Smooth muscle cell (in vitro differentiated cells): ENCODE data around the gene MNT. TPM values are rescaled to one million over a fixed set of nuclear protein-coding genes. Genes with fewer than 3 reads are reported as not detected.
A peak's percentile ranks its signal among the peaks of the same experiment; 100 is the strongest.

ENCODE experiments used
- DNase-seq: peaks from one replicate; lab custom pipeline; 2025; ENCODE audit not compliant: unreplicated experiment; lab: John Stamatoyannopoulos, UW
- H2AFZ ChIP-seq: fragments of 200-600 bp; sonication (generic); 2 replicates; pipeline ENCODE4 v1.6.0; 2016; ENCODE audit warnings: antibody characterized with exemption, low read depth, mild to moderate bottlenecking
- H3F3A ChIP-seq: fragments of 200-600 bp; sonication (generic); 2 replicates; pipeline ENCODE4 v1.6.0; 2017; ENCODE audit warnings: antibody characterized with exemption, low read depth
- H3K27ac ChIP-seq: fragments of 200-600 bp; sonication (generic); 2 replicates; pipeline ENCODE4 v1.5.1; 2016; ENCODE audit warnings: low read depth, mild to moderate bottlenecking
- H3K27me3 ChIP-seq: fragments of 200-600 bp; sonication (generic); 2 replicates; pipeline ENCODE4 v1.6.1; 2016; ENCODE audit warnings: low read depth, mild to moderate bottlenecking
- H3K36me3 ChIP-seq: fragments of 200-600 bp; sonication (generic); 2 replicates; pipeline ENCODE4 v1.5.1; 2016; ENCODE audit warnings: low read depth
- H3K4me1 ChIP-seq: fragments of 200-600 bp; sonication (generic); 2 replicates; pipeline ENCODE4 v1.5.1; 2016; ENCODE audit warnings: low read depth
- H3K4me2 ChIP-seq: fragments of 200-600 bp; sonication (generic); 2 replicates; pipeline ENCODE4 v1.6.0; 2016; ENCODE audit warnings: mild to moderate bottlenecking
- H3K4me3 ChIP-seq: fragments of 200-600 bp; sonication (generic); 2 replicates; pipeline ENCODE4 v1.5.1; 2016; ENCODE audit warnings: mild to moderate bottlenecking
- H3K79me2 ChIP-seq: fragments of 200-600 bp; sonication (generic); 2 replicates; pipeline ENCODE4 v1.6.0; 2016; ENCODE audit warnings: low read depth, mild to moderate bottlenecking
- H3K9ac ChIP-seq: fragments of 200-600 bp; sonication (generic); 2 replicates; pipeline ENCODE4 v1.6.0; 2016; ENCODE audit warnings: low read depth
- H3K9me3 ChIP-seq: fragments of 200-600 bp; sonication (generic); replicated peaks from 2 replicates; pipeline ENCODE4 v1.5.1; 2016; ENCODE audit warnings: low read depth
- H4K20me1 ChIP-seq: fragments of 200-600 bp; sonication (generic); 2 replicates; pipeline ENCODE4 v1.6.0; 2016; ENCODE audit warnings: low read depth
- CTCF ChIP-seq: fragments of 200-600 bp; sonication (generic); IDR thresholded peaks from 2 replicates; pipeline ENCODE4 v1.5.1; 2017; ENCODE audit warnings: borderline replicate concordance, mild to moderate bottlenecking, antibody characterized with exemption; ENCODE audit not compliant: insufficient read depth, poor library complexity, severe bottlenecking
- WGBS: methylation state at CpG from one replicate; pipeline ENCODE4 v1.1.7; 2016; ENCODE audit warnings: low lambda C conversion rate; 5-methylcytosine and 5-hydroxymethylcytosine counted together
- polyA plus RNA-seq: library from polyadenylated mRNA; unstranded; fragments of >200 nt; fragmentation: Nextera tagmentation; extraction: Ambion mirVana; gene quantifications from 2 replicates; pipeline ENCODE4 v1.2.1, GENCODE V29; 2016
- total RNA-seq: library from RNA; depleted of rRNA; stranded (reverse); fragments of >200 nt; gene quantifications from 2 replicates; pipeline ENCODE4 v1.2.3, GENCODE V29; 2014

Gene MNT
- total and polyA plus RNA-seq, 2 experiments from 2014 or later = 5.7 to 12.8 TPM

GRCh38 chr17:2416010-2416734 is 15.3 kb upstream of the MNT start:
- peak; percentile 99 for TF ChIP-seq CTCF
- Histone ChIP-seq H3K27me3 (no peaks in the 10 kb centered on the region), H3K79me2 (no peaks in the 10 kb centered on the region), H3K27ac (peak overlapping the region; percentile 13), H3K4me3 (no peak overlapping the region), H3F3A (no peaks in the 10 kb centered on the region), H3K4me2 (no peak overlapping the region), H2AFZ (no peak overlapping the region), H3K36me3 (no peaks in the 10 kb centered on the region), H3K4me1 (peaks cover 6% of the 10 kb centered on the region), H4K20me1 (no peaks in the 10 kb centered on the region), H3K9ac (no peak overlapping the region), H3K9me3 (no peaks in the 10 kb centered on the region)
- WGBS = 36% methylated on average over 19 of the region's 19 CpGs
- DNase-seq = peak; percentile 82

- Histone ChIP-seq H3K4me3 (no peak overlapping the region), H3F3A (no peaks in the 10 kb centered on the region), H3K79me2 (no peaks in the 10 kb centered on the region), H3K9ac (no peak overlapping the region), H3K36me3 (no peaks in the 10 kb centered on the region), H2AFZ (no peak overlapping the region), H3K4me2 (no peak overlapping the region), H3K4me1 (peaks cover 6% of the 10 kb centered on the region), H3K27ac (no peak overlapping the region), H3K9me3 (no peaks in the 10 kb centered on the region), H3K27me3 (no peaks in the 10 kb centered on the region), H4K20me1 (no peaks in the 10 kb centered on the region)
- 90% methylated on average over 9 of the region's 9 CpGs for WGBS
- no peak for DNase-seq
- no peak for TF ChIP-seq CTCF
Observed at GRCh38 chr17:2415081-2415480, 14.2 kb upstream of the MNT start.

- Histone ChIP-seq H3K27ac (no peak overlapping the region), H3K9ac (no peak overlapping the region), H3K9me3 (no peaks in the 10 kb centered on the region), H3K4me1 (peaks cover 6% of the 10 kb centered on the region), H2AFZ (no peak overlapping the region), H3F3A (no peaks in the 10 kb centered on the region), H3K4me3 (no peak overlapping the region), H4K20me1 (no peaks in the 10 kb centered on the region), H3K27me3 (no peaks in the 10 kb centered on the region), H3K79me2 (no peaks in the 10 kb centered on the region), H3K4me2 (no peak overlapping the region), H3K36me3 (no peaks in the 10 kb centered on the region)
- DNase-seq = no peak
- 98% methylated on average over 22 of the region's 22 CpGs for WGBS
- no peak for TF ChIP-seq CTCF
Observed at GRCh38 chr17:2414446-2415064, 13.7 kb upstream of the MNT start.

- H4K20me1 ChIP-seq = no peaks in the 10 kb centered on the region
- DNase-seq = no peak
- H3F3A ChIP-seq = no peaks in the 10 kb centered on the region
- H3K4me3 ChIP-seq = no peak overlapping the region
- WGBS = 79% methylated on average over 2 of the region's 2 CpGs
- no peak overlapping the region for H2AFZ ChIP-seq
- H3K9ac ChIP-seq = no peak overlapping the region
- H3K4me1 ChIP-seq = peaks cover 7% of the 10 kb centered on the region
- no peaks in the 10 kb centered on the region for H3K9me3 ChIP-seq
- no peaks in the 10 kb centered on the region for H3K79me2 ChIP-seq
- H3K4me2 ChIP-seq = no peak overlapping the region
- H3K27ac ChIP-seq = no peak overlapping the region
- TF ChIP-seq CTCF = no peak
- no peaks in the 10 kb centered on the region for H3K27me3 ChIP-seq
- no peaks in the 10 kb centered on the region for H3K36me3 ChIP-seq
Observed at GRCh38 chr17:2412561-2413021, 11.7 kb upstream of the MNT start.
